ENCODE results near the gene KCND2.

GRCh38 chr7:120617275-120617674, 344.3 kb downstream of the KCND2 start:
- no peak for TF ChIP-seq ZNF274 (IDR thresholded peaks at IDR 0.05; ENCODE audit: low read depth, low read length)
- no peak for TF ChIP-seq YY1 (IDR thresholded peaks at IDR 0.05; ENCODE audit: insufficient read depth, insufficient read length)
- no peak for TF ChIP-seq SUZ12 (IDR thresholded peaks at IDR 0.05; ENCODE audit: extremely low read depth, insufficient read depth, insufficient read length)

All from NT2/D1 (cell line).